Tibial nerve (tissue), 4 donors: ENCODE measurements around the gene RLF. TPM values are rescaled to one million over a fixed set of nuclear protein-coding genes. Genes with fewer than 3 reads are reported as not detected.

Experiments used
- DNase-seq, 2 donors: peaks; one replicate each; pipeline ENCODE4 v3.0.0-alpha.2; 2019; ENCODE audit warnings: low spot score in 2 of 2
- H3K27ac ChIP-seq, 4 donors: fragments of 200-600 bp; sonication (generic) in 3 of 4; one replicate each; pipeline ENCODE4 v1.5.1; 2017 to 2019; ENCODE audit warnings: mild to moderate bottlenecking in 1 of 4
- H3K27me3 ChIP-seq, 2 donors: fragments of 200-600 bp; sonication (generic) in 1 of 2; one replicate each; pipeline versions ENCODE4 v1.5.1 to v1.6.0; 2017 to 2019
- H3K36me3 ChIP-seq, 3 donors: fragments of 200-600 bp; sonication (generic); one replicate each; pipeline ENCODE4 v1.5.1; 2018 to 2019
- H3K4me1 ChIP-seq, 4 donors: fragments of 200-600 bp; sonication (generic) in 3 of 4; one replicate each; pipeline ENCODE4 v1.5.1; 2017 to 2019
- H3K4me3 ChIP-seq, 4 donors: fragments of 200-600 bp; sonication (generic) in 3 of 4; one replicate each; pipeline ENCODE4 v1.5.1; 2017 to 2019; ENCODE audit warnings: mild to moderate bottlenecking in 1 of 4, moderate library complexity in 1 of 4
- H3K9me3 ChIP-seq, 4 donors: fragments of 200-600 bp; sonication (generic) in 3 of 4; one replicate each; pipeline ENCODE4 v1.5.1; 2017 to 2019
- CTCF ChIP-seq, 5 experiments: fragments of 200-600 bp in 3 of 5; fragments of 450-650 bp in 2 of 5; sonication (generic) in 3 of 5; IDR thresholded peaks; one replicate each; pipeline ENCODE4 v1.5.1; 2016 to 2019; ENCODE audit warnings: antibody characterized with exemption in 5 of 5, mild to moderate bottlenecking in 3 of 5, moderate library complexity in 2 of 5
- EP300 ChIP-seq, 2 donors: sonication (generic); formaldehyde crosslinking; IDR thresholded peaks; one replicate each; pipeline ENCODE4 v1.6.1; 2017; ENCODE audit warnings: antibody characterized with exemption in 2 of 2, mild to moderate bottlenecking in 1 of 2
- POLR2A ChIP-seq, 2 donors: fragments of 450-650 bp; IDR thresholded peaks; one replicate each; pipeline ENCODE4 v1.6.1; 2017; ENCODE audit warnings: antibody characterized with exemption in 2 of 2, mild to moderate bottlenecking in 2 of 2, moderate library complexity in 2 of 2
- WGBS, 2 donors: methylation state at CpG; one replicate each; pipeline ENCODE4 v1.1.5; 2018; 5-methylcytosine and 5-hydroxymethylcytosine counted together
- total RNA-seq, 4 donors: library from RNA; depleted of rRNA; stranded (reverse); fragments of >200 nt; gene quantifications; one replicate each; pipeline ENCODE4 v1.1.0, GENCODE V29; 2016

The RLF gene
- total RNA-seq, 4 donors from 2014 or later, result 20.1 to 23.5 (median 21.5) TPM

GRCh38 chr1:40141878-40142535 is 19.2 kb upstream of the RLF start:
- peaks cover 0 to 3% (median 0%) of the 10 kb centered on the region in 4 donors for H3K4me1 ChIP-seq
- TF ChIP-seq EP300 (IDR thresholded peaks at IDR 0.05) (no peak), POLR2A (IDR thresholded peaks at IDR 0.05) (no peak), CTCF (IDR thresholded peaks at IDR 0.05) (no peak)
- no peak overlapping the region for H3K27ac ChIP-seq
- DNase-seq, result no peak
- no peak overlapping the region for H3K4me3 ChIP-seq
- H3K27me3 ChIP-seq, result peaks cover 0 to 18% of the 10 kb centered on the region in 2 donors
- no peaks in the 10 kb centered on the region for H3K36me3 ChIP-seq
- 31 to 33% methylated on average over 2 of the region's 2 CpGs for WGBS, 2 donors
- no peaks in the 10 kb centered on the region for H3K9me3 ChIP-seq

- H3K27me3 ChIP-seq, result peaks cover 0 to 18% of the 10 kb centered on the region in 2 donors
- H3K36me3 ChIP-seq, result no peaks in the 10 kb centered on the region
- no peak overlapping the region for H3K4me3 ChIP-seq
- peak in 1 of 2 donors; percentile 88 for DNase-seq
- peaks cover 0 to 3% (median 0%) of the 10 kb centered on the region in 4 donors for H3K4me1 ChIP-seq
- TF ChIP-seq EP300 (IDR thresholded peaks at IDR 0.05), result no peak
- TF ChIP-seq CTCF (IDR thresholded peaks at IDR 0.05), result peak; percentile 59 to 80 (median 66)
- no peak for TF ChIP-seq POLR2A (IDR thresholded peaks at IDR 0.05)
- H3K9me3 ChIP-seq, result no peaks in the 10 kb centered on the region
- H3K27ac ChIP-seq, result no peak overlapping the region
- 13 to 19% methylated on average over 7 of the region's 7 CpGs for WGBS, 2 donors
Observed at GRCh38 chr1:40143891-40144575, 17.2 kb upstream of the RLF start.

GRCh38 chr1:40151457-40152079 is 9.6 kb upstream of the RLF start:
- no peaks in the 10 kb centered on the region for H3K9me3 ChIP-seq
- H3K4me3 ChIP-seq, result no peak overlapping the region
- H3K27ac ChIP-seq, result no peak overlapping the region
- TF ChIP-seq CTCF (IDR thresholded peaks at IDR 0.05) (no peak), POLR2A (IDR thresholded peaks at IDR 0.05) (no peak), EP300 (IDR thresholded peaks at IDR 0.05) (no peak)
- H3K36me3 ChIP-seq, result no peaks in the 10 kb centered on the region
- DNase-seq, result no peak
- 80 to 87% methylated on average over 6 of the region's 6 CpGs for WGBS, 2 donors
- no peaks in the 10 kb centered on the region for H3K27me3 ChIP-seq
- peaks cover 0 to 9% (median 0%) of the 10 kb centered on the region in 4 donors for H3K4me1 ChIP-seq

- Histone ChIP-seq H3K4me3 (peak overlapping the region in 1 of 4 donors; percentile 2), H3K4me1 (peaks cover 0 to 9% (median 0%) of the 10 kb centered on the region in 4 donors), H3K27me3 (no peaks in the 10 kb centered on the region), H3K36me3 (no peaks in the 10 kb centered on the region), H3K9me3 (no peaks in the 10 kb centered on the region), H3K27ac (peak overlapping the region in 1 of 4 donors; percentile 55)
- 0 to 1% methylated on average over 2 of the region's 2 CpGs for WGBS, 2 donors
- DNase-seq, result peak in 1 of 2 donors; percentile 37
- peak; percentile 50 to 72 (median 69) for TF ChIP-seq CTCF (IDR thresholded peaks at IDR 0.05)
- TF ChIP-seq EP300 (IDR thresholded peaks at IDR 0.05), result no peak
- no peak for TF ChIP-seq POLR2A (IDR thresholded peaks at IDR 0.05)
Observed at GRCh38 chr1:40153073-40153770, 8.0 kb upstream of the RLF start.
